HepG2 (cell line): ENCODE results near the gene CFAP210. TPM values are rescaled to one million over a fixed set of nuclear protein-coding genes. Genes with fewer than 3 reads are reported as not detected.

Experiments used
- FLYWCH1 ChIP-seq: sonication (generic); formaldehyde crosslinking; IDR thresholded peaks from 2 replicates; pipeline ENCODE4 v1.8.1; 2023; ENCODE audit warnings: mild to moderate bottlenecking, missing genetic modification reagents
- IRF1 ChIP-seq: sonication (generic); formaldehyde crosslinking; IDR thresholded peaks from 2 replicates; pipeline ENCODE4 v1.4.0; 2020; ENCODE audit warnings: low read depth, mild to moderate bottlenecking, missing genetic modification reagents
- MYPOP ChIP-seq: sonication (generic); formaldehyde crosslinking; IDR thresholded peaks from 2 replicates; pipeline ENCODE4 v1.8.1; 2023; ENCODE audit warnings: mild to moderate bottlenecking, moderate library complexity, missing genetic modification reagents
- RCOR2 ChIP-seq: IDR thresholded peaks from 2 replicates; pipeline ENCODE4 v1.6.1; 2016; ENCODE audit warnings: missing biosample characterization, missing genetic modification reagents
- SOX5 ChIP-seq: IDR thresholded peaks from 2 replicates; pipeline ENCODE4 v1.6.1; 2016; ENCODE audit warnings: borderline replicate concordance
- ZFP36L1 ChIP-seq: sonication (generic); formaldehyde crosslinking; IDR thresholded peaks from 2 replicates; pipeline ENCODE4 v1.8.0; 2022; ENCODE audit warnings: mild to moderate bottlenecking, missing genetic modification reagents, moderate library complexity
- ZNF121 ChIP-seq: sonication (generic); formaldehyde crosslinking; IDR thresholded peaks from 2 replicates; pipeline ENCODE4 v1.5.0; 2020; ENCODE audit warnings: mild to moderate bottlenecking, missing genetic modification reagents
- ZNF772 ChIP-seq: sonication (generic); formaldehyde crosslinking; IDR thresholded peaks from 2 replicates; pipeline ENCODE4 v1.5.0; 2020; ENCODE audit warnings: mild to moderate bottlenecking, missing genetic modification reagents
- ZSCAN21 ChIP-seq: sonication (generic); formaldehyde crosslinking; IDR thresholded peaks from 2 replicates; pipeline ENCODE4 v1.8.0; 2022; ENCODE audit warnings: mild to moderate bottlenecking, missing genetic modification reagents, moderate library complexity, borderline replicate concordance
- polyA plus RNA-seq, 8 experiments: library from polyadenylated mRNA; depleted of rRNA in 3 of 8; stranded (reverse) in 7 of 8; unstranded in 1 of 8; fragments of >200 nt; fragmentation: Illumina TruSeq in 4 of 8; extraction: Trizol in 4 of 8; gene quantifications; 2 replicates each; pipeline versions ENCODE4 v1.2.1 to v1.2.3, GENCODE V29; 2011 to 2016; ENCODE audit warnings: low read depth in 4 of 8, missing spikeins in 1 of 8, mixed read lengths in 1 of 8; ENCODE audit not compliant: insufficient read depth in 1 of 8
- total RNA-seq, 5 experiments: library from RNA; depleted of rRNA; stranded (reverse); fragments of >200 nt; fragmentation: Illumina TruSeq; extraction: Trizol; gene quantifications; 2 replicates each; pipeline ENCODE4 v1.2.3, GENCODE V29; 2016; ENCODE audit warnings: low read depth in 1 of 5
- TF ChIP-seq, protein P1 (sequence below): sonication (generic); formaldehyde crosslinking; conservative IDR thresholded peaks from 2 replicates; pipeline ENCODE4 v1.8.0; 2022; ENCODE audit warnings: low read depth, missing genetic modification reagents

CFAP210 gene
- total and polyA plus RNA-seq, 2 of the 13 experiments (the other 11 are each of a cell fraction or from before 2014, with no cell fraction given) = 0.18 TPM; not detected in 1

DNA sequence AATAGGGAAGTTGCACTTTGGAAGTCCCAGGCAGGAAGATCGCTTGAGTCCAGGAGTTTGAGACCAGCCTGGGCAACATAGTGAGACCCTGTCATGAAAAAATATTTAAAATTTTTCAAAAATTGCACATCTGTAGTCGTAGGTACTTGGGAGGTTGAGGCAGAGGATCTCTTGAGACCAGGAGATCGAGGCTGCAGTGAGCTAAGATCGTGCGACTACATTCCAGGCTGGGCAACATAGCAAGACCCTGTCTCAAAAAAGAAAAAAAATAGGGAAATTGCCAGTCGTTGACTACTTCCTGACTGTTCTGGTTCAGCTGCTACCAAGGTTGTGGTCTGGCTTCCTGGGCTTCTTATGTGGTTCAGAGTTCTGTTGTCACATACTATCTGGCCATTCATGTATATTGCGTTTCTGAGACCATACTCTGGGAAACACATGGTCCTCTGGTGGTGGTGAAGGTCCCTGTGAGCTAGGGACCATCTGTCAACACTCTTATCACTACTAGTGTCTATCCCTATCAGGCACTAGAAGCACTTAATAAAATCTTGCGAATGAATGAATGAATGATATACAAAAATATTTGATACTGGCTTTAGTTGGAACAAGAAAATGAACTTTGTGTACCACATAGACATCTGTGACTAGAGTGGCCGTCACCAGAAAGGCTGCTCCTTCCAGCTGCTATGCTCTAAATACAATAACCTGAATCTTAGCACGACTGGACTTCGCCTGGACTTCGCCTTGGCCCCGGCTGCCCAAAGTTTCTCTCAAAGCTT is 38.6 kb upstream of the CFAP210 start (continued):
- TF ChIP-seq, protein P1, sequence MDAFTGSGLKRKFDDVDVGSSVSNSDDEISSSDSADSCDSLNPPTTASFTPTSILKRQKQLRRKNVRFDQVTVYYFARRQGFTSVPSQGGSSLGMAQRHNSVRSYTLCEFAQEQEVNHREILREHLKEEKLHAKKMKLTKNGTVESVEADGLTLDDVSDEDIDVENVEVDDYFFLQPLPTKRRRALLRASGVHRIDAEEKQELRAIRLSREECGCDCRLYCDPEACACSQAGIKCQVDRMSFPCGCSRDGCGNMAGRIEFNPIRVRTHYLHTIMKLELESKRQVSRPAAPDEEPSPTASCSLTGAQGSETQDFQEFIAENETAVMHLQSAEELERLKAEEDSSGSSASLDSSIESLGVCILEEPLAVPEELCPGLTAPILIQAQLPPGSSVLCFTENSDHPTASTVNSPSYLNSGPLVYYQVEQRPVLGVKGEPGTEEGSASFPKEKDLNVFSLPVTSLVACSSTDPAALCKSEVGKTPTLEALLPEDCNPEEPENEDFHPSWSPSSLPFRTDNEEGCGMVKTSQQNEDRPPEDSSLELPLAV = no peak
- TF ChIP-seq SOX5 (no peak), ZFP36L1 (0 out of 2 replicates have a peak, but pooled peaks have one; percentile 21), ZNF121 (CRISPR knock-in tag) (peak; percentile 99), MYPOP (CRISPR knock-in tag) (peak; percentile 44), RCOR2 (CRISPR knock-in tag) (0 out of 2 replicates have a peak, but pooled peaks have one; percentile 22), IRF1 (CRISPR knock-in tag) (0 out of 2 replicates have a peak, but pooled peaks have one; percentile 55), ZNF772 (CRISPR knock-in tag) (0 out of 2 replicates have a peak, but pooled peaks have one; percentile 24), FLYWCH1 (CRISPR knock-in tag) (no peak), ZSCAN21 (CRISPR knock-in tag) (no peak)
